ENCODE results near the gene TINAGL1.

Gene TINAGL1, protein sequence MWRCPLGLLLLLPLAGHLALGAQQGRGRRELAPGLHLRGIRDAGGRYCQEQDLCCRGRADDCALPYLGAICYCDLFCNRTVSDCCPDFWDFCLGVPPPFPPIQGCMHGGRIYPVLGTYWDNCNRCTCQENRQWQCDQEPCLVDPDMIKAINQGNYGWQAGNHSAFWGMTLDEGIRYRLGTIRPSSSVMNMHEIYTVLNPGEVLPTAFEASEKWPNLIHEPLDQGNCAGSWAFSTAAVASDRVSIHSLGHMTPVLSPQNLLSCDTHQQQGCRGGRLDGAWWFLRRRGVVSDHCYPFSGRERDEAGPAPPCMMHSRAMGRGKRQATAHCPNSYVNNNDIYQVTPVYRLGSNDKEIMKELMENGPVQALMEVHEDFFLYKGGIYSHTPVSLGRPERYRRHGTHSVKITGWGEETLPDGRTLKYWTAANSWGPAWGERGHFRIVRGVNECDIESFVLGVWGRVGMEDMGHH

DNA sequence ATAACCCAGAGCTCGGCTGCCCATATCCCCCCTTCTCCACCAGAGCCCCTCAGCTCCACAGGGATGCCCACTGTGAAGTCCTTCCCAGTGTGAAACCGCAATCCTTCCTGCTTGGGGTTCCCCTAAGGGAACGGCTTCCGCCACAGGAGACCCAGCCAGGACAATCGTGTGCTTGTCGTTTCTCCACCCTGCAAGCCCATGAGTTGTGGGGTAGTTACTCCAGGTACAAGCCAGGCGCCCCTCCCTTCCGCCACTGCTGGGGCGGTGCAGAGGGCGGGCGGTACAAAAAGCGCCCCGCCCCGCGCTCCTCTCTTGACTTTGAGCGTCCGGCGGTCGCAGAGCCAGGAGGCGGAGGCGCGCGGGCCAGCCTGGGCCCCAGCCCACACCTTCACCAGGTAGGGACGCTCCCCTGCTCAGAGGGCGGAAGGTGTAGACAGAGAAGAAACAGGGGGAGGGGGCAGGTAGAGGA lies at the start of gene TINAGL1:
Gene TINAGL1, plus strand, starts transcription at position 315 of the 469 bp plus-strand sequence. CDS start 634 bp downstream, outside the sequence.
- Histone ChIP-seq H3K27me3 (ENCODE audit: low read depth) (no peaks in the 10 kb centered on the region), H3K9me3 (no peaks in the 10 kb centered on the region), H3K36me3 (replicated peaks) (no peaks in the 10 kb centered on the region), H3K4me3 (no peak within 1 kb of the TSS), H3K4me1 (no peaks in the 10 kb centered on the region)
- in situ Hi-C loops (cut with MboI; ENCODE audit: low sequenced_read_pairs), result no loop called here
- DNase-seq (ENCODE audit: low spot score in 2 of 2), result no peak

DNA sequence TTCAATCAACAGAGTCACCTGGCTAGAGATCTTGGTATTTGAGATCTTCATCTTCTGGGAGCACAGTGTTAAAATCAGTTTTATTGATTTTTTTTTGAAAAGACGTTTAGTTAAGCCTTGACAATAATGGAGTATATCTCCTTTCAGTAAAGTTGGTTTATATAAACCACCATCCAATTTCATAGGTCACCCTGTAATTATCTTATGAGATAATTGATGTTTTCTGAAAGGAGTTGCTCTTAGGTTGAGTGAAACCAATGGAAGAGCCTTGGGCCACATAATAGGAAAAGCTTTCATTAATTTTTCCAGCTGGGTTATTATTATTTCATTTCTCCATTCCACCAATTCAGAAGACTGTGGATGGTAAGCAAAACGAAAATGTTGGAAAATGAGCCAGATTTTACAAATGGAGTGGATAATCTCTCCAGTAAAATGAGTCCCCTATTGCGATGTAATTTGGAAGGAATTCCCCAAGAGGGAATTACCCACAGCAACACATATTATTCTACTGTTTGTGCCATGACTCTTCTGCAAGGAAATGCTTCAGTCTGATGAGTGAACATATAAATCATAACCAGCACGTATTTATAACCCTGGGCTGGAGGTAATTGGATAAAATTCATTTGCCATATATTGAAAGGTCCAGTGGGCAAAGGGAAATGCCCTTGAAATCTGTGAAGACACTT lies 46.2 kb upstream of the TINAGL1 start:
- H3K4me1 ChIP-seq, result peaks cover 21% of the 10 kb centered on the region
- in situ Hi-C loops (cut with MboI; ENCODE audit: low sequenced_read_pairs), result no loop called here
- no peaks in the 10 kb centered on the region for H3K36me3 ChIP-seq (replicated peaks)
- H3K27me3 ChIP-seq (ENCODE audit: low read depth), result 0 out of 2 replicates have a peak, but pooled peaks cover 6% of the 10 kb centered on the region
- no peaks in the 10 kb centered on the region for H3K9me3 ChIP-seq
- no peak for DNase-seq (ENCODE audit: low spot score in 2 of 2)
- H3K4me3 ChIP-seq, result no peak overlapping the region

DNA sequence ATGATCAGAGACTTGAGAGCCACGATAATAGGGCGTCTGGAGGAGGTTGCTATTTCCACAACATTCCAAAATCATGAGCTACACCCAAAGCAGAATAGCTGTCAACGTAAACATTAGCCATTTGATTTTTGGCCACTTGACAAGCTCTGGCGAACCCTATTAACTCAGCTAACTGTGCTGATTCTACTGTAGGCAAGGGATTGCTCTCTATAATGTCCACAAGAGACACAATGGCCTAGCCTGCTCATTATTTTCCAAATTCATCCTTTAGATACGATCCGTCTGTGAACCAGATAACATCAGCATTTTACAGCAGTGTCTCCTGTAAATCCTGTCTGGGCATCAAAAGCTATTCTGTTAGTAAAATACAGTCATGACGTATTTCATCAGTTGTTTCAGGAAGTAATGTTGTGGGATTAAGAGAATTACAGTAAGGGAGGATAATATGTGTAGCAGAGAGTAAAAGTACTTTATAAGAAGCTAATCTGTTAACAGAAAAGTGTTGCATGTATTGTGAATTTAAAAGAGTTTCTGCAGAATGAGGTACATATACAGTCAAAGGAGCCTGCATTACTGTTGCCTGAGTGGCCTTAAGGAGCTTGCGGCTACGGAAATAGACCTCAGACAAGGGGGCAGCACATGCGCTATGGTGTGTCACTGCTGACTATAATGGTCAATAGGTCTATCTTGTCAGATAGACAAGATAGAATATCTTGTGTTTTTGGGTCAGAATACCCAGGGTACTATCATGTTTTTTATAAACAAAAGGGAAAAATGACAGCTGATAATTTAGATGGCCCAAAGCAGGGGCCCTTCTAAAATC lies 44.9 kb upstream of the TINAGL1 start:
- DNase-seq (ENCODE audit: low spot score in 2 of 2), result peak; percentile 76 to 98
- H3K36me3 ChIP-seq (replicated peaks), result no peaks in the 10 kb centered on the region
- in situ Hi-C loops (cut with MboI; ENCODE audit: low sequenced_read_pairs), result no loop called here

DNA sequence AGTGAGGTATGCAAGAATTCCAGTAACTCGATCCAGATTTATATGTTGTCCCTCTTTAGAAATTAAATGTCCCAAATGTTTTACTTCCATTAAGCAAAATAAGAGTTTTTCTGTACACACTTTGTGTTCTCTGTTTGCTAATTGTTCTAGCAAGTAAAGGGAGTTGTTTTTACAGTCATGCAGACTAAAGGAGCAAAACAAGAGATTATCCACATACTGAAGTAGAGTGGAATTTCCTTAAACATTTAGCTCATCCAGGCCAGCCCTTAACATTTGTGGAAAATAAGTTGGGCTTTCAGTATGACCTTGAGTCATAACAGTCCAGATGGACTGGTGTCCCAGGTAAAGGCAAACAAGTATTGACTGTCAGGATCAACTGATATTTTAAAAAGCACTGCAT lies 44.1 kb upstream of the TINAGL1 start:
- Histone ChIP-seq H3K36me3 (replicated peaks) (no peaks in the 10 kb centered on the region), H3K4me1 (peaks cover 21% of the 10 kb centered on the region), H3K4me3 (no peak overlapping the region), H3K27me3 (ENCODE audit: low read depth) (0 out of 2 replicates have a peak, but pooled peaks cover 3% of the 10 kb centered on the region), H3K9me3 (no peaks in the 10 kb centered on the region)
- DNase-seq (ENCODE audit: low spot score in 2 of 2), result peak in 1 of 2 experiments; percentile 33
- in situ Hi-C loops (cut with MboI; ENCODE audit: low sequenced_read_pairs), result no loop called here

More for the DNA sequence above, 44.9 kb upstream of the TINAGL1 start:
- Histone ChIP-seq H3K27me3 (ENCODE audit: low read depth) (0 out of 2 replicates have a peak, but pooled peaks cover 6% of the 10 kb centered on the region), H3K4me1 (peaks cover 21% of the 10 kb centered on the region), H3K4me3 (no peak overlapping the region), H3K9me3 (no peaks in the 10 kb centered on the region)

DNA sequence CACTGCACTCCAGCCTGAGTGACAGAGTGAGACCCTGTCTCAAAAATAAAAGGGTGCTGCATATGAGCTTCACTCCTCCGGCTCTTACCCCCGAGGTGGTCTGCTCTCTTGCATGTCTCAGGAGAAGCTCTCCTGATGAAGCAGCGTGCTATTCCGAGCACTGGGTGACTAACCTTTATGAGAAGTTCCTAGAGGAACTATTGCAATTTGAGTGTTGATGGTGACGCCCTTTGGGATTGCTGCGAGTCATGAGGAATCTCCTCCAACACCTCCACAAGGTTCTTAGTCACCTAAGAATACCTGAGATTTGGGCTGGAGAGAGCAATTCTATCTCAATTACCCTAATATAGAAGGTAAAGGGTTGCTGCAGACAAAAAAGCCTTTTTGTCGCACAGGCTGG lies 40.8 kb upstream of the TINAGL1 start:
- no peak for DNase-seq (ENCODE audit: low spot score in 2 of 2)
- peaks cover 17% of the 10 kb centered on the region for H3K4me1 ChIP-seq
- no peak overlapping the region for H3K4me3 ChIP-seq
- H3K9me3 ChIP-seq, result no peaks in the 10 kb centered on the region
- in situ Hi-C loops (cut with MboI; ENCODE audit: low sequenced_read_pairs), result no loop called here
- no peaks in the 10 kb centered on the region for H3K36me3 ChIP-seq (replicated peaks)
- 0 out of 2 replicates have a peak, but pooled peaks cover 3% of the 10 kb centered on the region for H3K27me3 ChIP-seq (ENCODE audit: low read depth)

DNA sequence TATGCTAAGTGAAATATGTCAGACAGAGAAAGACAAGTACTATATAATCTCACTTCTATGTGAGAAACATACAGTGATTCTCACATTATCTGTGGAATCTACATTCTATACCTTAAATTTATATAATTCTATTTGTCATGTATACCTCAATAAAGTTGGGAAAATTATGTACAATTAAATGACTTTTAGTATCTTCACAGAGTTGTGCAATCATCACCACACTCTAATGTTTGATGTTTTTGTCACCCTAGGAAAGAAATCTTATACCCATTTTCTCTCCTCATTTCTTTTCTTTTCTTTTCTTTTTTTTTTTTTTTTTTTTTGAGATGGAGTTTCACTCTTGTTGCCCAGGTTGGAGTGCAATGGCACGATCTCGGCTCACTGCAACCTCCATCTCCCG lies 37.0 kb upstream of the TINAGL1 start:
- H3K36me3 ChIP-seq (replicated peaks), result no peaks in the 10 kb centered on the region
- peaks cover 6% of the 10 kb centered on the region; the same call in 1 of the 2 replicates for H3K9me3 ChIP-seq
- no peaks in the 10 kb centered on the region for H3K4me1 ChIP-seq
- no peak for DNase-seq (ENCODE audit: low spot score in 2 of 2)
- no peak overlapping the region for H3K4me3 ChIP-seq
- in situ Hi-C loops (cut with MboI; ENCODE audit: low sequenced_read_pairs), result no loop called here
- H3K27me3 ChIP-seq (ENCODE audit: low read depth), result no peaks in the 10 kb centered on the region

DNA sequence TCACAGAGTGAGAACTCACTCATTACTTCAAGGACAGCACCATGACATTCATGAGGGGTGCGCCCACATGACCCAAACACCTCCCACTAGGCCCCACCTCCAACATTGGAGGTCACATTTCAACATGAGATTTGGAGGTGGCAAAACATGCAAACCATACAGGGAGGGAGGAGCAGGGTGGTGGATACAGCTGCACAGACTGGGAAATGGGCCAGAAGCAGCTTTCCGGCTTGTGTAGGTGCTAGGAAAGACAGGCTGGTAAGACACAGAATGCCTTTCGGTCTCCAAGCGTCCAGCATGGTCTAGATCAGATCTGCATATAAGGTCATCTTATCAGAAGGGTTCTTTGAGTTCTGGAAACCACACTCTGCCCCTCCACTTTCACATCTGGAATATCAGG lies 35.1 kb upstream of the TINAGL1 start:
- H3K9me3 ChIP-seq, result peaks cover 6% of the 10 kb centered on the region; the same call in 1 of the 2 replicates
- H3K36me3 ChIP-seq (replicated peaks), result no peaks in the 10 kb centered on the region
- in situ Hi-C loops (cut with MboI; ENCODE audit: low sequenced_read_pairs), result loop anchor here (10.0 kb wide), 2 partner anchors 146 to 356 kb away; no protein-coding TSS in a partner anchor
- no peaks in the 10 kb centered on the region for H3K27me3 ChIP-seq (ENCODE audit: low read depth)
- no peak for DNase-seq (ENCODE audit: low spot score in 2 of 2)
- H3K4me1 ChIP-seq, result no peaks in the 10 kb centered on the region
- no peak overlapping the region for H3K4me3 ChIP-seq

DNA sequence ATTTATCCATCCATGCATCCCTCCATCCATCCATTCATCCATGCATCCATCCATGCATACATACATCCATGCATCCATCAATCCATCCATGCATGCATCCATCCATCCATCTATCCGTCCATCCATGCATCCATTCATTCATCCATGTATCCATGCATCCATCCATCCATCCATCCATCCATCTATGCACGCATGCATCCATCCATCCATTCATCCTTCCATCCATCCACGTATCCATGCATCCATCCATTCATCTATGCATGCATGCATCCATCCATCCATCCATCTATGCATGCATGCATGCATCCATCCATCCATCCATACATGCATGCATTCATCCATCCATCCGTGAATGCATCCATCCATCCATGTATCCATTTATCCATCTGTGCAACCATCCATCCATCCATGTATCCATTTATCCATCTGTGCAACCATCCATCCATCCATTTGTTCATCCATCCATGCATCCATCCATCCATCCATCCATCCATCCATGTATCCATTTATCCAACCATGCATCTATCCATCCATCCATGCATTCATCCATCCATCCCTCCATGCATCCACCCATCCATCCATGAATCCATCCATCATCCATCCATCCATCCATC lies 30.3 kb upstream of the TINAGL1 start:
- H3K9me3 ChIP-seq, result peaks cover 6% of the 10 kb centered on the region; the same call in 1 of the 2 replicates
- H3K4me3 ChIP-seq, result no peak overlapping the region
- peaks cover 14% of the 10 kb centered on the region for H3K4me1 ChIP-seq
- DNase-seq (ENCODE audit: low spot score in 2 of 2), result no peak
- H3K36me3 ChIP-seq (replicated peaks), result no peaks in the 10 kb centered on the region
- H3K27me3 ChIP-seq (ENCODE audit: low read depth), result no peaks in the 10 kb centered on the region
- in situ Hi-C loops (cut with MboI; ENCODE audit: low sequenced_read_pairs), result loop anchor here (10.0 kb wide), 2 partner anchors 151 to 361 kb away; no protein-coding TSS in a partner anchor

DNA sequence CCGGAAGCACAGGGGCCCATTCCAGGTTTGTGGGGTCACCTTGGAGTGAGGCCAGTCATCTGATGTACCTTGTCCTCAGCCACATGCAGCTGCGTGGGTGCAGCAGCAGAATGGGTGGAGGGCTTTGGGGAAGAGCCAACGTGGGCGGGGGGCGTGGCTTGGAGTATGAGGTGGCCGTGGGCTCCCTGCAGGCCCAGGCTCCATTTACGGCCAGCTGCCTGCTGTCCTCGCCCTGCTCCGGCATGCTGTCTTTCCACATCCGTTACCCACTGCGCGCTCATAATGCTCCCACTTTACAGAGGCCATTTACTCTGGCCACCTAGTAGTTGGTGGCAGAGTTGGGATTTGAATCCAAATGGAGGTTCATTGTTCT lies 27.8 kb upstream of the TINAGL1 start:
- in situ Hi-C loops (cut with MboI; ENCODE audit: low sequenced_read_pairs), result loop anchor here (10.0 kb wide), 2 partner anchors 154 to 364 kb away; no protein-coding TSS in a partner anchor
- Histone ChIP-seq H3K4me1 (peaks cover 14% of the 10 kb centered on the region), H3K36me3 (replicated peaks) (no peaks in the 10 kb centered on the region), H3K4me3 (no peak overlapping the region), H3K9me3 (no peaks in the 10 kb centered on the region), H3K27me3 (ENCODE audit: low read depth) (no peaks in the 10 kb centered on the region)
- peak in 1 of 2 experiments; percentile 28 for DNase-seq (ENCODE audit: low spot score in 2 of 2)

DNA sequence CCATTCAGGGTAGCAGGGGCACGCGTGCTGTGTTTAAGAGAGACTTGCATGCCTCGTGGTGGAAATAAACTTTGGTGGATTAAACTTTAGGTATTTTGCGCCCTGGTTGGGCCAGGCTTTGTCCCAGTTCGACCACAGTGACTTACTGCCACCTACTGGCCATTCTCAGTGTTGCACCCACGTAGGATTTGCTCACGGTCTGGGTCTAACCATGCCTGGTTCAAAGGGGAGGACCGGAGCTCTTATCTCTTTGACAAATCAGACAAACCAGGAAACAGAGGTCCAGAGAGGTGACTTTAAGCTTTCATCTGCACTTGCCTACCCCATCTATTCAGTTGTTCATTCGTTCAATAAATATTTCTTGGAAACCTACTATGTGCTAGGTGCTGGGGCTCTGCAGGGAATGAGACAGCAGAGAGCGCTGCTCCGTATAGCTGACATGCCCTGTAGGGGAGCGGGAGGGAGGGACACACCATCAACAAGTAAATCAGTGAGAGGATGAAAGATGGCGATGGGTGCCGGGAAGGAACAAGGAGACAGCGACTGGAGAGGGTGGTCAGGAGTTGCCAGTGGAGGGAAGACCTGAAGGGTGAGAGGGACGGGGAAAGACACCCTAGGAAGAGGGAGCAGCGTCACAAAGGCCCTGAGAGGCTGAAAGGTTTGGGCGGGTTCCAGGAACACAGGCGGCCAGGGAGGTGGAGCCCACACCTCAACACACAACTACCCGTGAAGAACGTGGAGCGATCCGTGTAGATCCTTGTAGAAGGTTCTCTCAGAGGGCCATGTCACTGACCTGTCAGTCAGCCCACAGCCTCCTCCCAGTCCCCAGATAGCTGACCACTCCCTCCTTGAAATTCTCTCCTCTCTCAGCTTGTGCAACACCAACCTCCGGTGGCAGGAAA lies 27.2 kb upstream of the TINAGL1 start:
- Histone ChIP-seq H3K36me3 (replicated peaks) (no peaks in the 10 kb centered on the region), H3K4me3 (peak overlapping the region; percentile 2; the same call in 1 of the 2 replicates), H3K4me1 (peaks cover 14% of the 10 kb centered on the region), H3K27me3 (ENCODE audit: low read depth) (no peaks in the 10 kb centered on the region), H3K9me3 (no peaks in the 10 kb centered on the region)
- DNase-seq (ENCODE audit: low spot score in 2 of 2), result peak; percentile 57 to 92
- in situ Hi-C loops (cut with MboI; ENCODE audit: low sequenced_read_pairs), result loop anchor here (10.0 kb wide), 2 partner anchors 154 to 364 kb away; no protein-coding TSS in a partner anchor

DNA sequence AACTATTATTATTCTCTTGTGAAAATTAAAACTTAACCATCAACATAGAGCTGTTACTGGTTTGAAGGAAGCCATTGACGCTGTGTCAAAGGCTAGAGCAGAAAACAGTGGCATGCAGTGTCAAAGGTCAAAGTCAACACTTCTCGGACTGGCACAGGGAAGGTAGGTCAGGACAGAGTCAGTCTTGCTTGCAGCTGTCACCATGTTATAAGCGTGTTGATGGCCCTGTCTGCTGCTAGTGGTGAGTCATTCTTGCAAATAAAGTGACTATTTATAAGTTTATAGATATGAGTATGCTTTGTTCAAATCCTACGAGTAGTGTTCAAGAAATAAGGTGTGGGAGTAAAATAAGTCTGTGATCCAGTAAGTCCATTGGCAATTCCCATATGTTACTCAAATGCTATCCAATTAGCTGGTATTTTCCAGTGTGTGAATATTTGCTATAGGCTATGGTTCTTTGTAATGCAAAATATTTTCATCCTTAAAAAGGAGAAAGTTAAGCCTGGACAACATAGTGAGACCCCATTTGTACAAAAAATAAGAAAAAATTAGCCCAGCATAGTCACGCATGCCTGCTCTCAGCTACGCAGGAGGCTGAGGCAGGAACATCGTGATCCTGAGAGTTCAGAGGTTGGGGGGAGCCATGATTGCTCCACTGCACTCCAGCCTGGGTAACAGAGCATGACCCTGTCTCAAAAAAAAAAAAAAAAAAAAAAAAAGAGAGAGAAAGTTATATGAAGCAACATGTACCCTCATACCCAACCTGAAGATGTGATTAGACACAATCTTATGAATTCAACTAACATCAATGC lies 26.3 kb upstream of the TINAGL1 start:
- peaks cover 14% of the 10 kb centered on the region for H3K4me1 ChIP-seq
- H3K36me3 ChIP-seq (replicated peaks), result no peaks in the 10 kb centered on the region
- no peak for DNase-seq (ENCODE audit: low spot score in 2 of 2)
- in situ Hi-C loops (cut with MboI; ENCODE audit: low sequenced_read_pairs), result loop anchor here (10.0 kb wide), 2 partner anchors 155 to 365 kb away; no protein-coding TSS in a partner anchor
- no peaks in the 10 kb centered on the region for H3K9me3 ChIP-seq
- H3K27me3 ChIP-seq (ENCODE audit: low read depth), result no peaks in the 10 kb centered on the region
- H3K4me3 ChIP-seq, result no peak overlapping the region
